Fibroblast of lung (primary cell): ENCODE data around the gene GAD2.

Source experiments
- CTCF ChIP-seq, 2 donors: IDR thresholded peaks in 1 of 2; conservative IDR thresholded peaks in 1 of 2; 1 replicate in 1 of 2; 2 replicates in 1 of 2; pipeline ENCODE4 v1.5.1; 2011 to 2012; ENCODE audit warnings: low read length in 2 of 2, control low read depth in 1 of 2, inconsistent platforms in 1 of 2, low read depth in 1 of 2, mild to moderate bottlenecking in 1 of 2
- EZH2 ChIP-seq: IDR thresholded peaks from 2 replicates; pipeline ENCODE4 v1.5.1; 2012; ENCODE audit warnings: low read length, control low read depth, mild to moderate bottlenecking; ENCODE audit errors: missing control alignments

DNA sequence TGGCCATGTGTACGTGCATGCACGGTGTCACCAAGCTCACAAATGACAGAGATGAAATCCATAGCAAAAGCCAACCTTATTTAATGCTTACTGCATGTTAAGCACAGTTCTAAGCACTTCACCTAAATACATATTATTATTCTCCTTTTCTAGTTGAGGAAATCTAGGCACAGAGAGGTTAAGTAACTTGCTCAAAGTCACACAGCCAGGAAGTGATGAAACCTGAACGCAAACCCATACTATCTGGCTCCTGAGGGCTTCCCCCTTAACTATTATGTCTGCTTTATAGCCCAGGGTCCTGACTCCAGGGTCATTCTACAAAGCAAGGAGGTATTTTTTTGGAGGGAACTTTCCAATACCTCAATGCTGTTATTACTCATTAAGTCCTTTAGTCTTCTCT lies 61.7 kb downstream of the GAD2 start:
- TF ChIP-seq CTCF (conservative IDR thresholded peaks at IDR 0.05 in 1 of 2, IDR thresholded peaks at IDR 0.05 in 1 of 2; ENCODE audit: low read depth in 1 of 2, low read length in 2 of 2), result no peak
- TF ChIP-seq EZH2, result no peak
